Glutamatergic neuron (in vitro differentiated cells): ENCODE data around the gene CERS6. TPM values are rescaled to one million over a fixed set of nuclear protein-coding genes. Genes with fewer than 3 reads are reported as not detected.

Experiments
- DNase-seq: peaks from one replicate; pipeline ENCODE4 v3.0.0; 2022
- H3K27ac Mint-ChIP-seq: one replicate; pipeline ENCODE4 v1.8.0; 2020; ENCODE audit warnings: mild to moderate bottlenecking, mixed read lengths, inconsistent platforms; ENCODE audit not compliant: unreplicated experiment
- H3K27me3 Mint-ChIP-seq: one replicate; pipeline ENCODE4 v1.8.0; 2020; ENCODE audit warnings: mild to moderate bottlenecking, moderate library complexity, mixed read lengths, inconsistent platforms; ENCODE audit not compliant: unreplicated experiment
- H3K36me3 Mint-ChIP-seq: one replicate; pipeline ENCODE4 v1.8.0; 2020; ENCODE audit warnings: mild to moderate bottlenecking, mixed read lengths, inconsistent platforms; ENCODE audit not compliant: unreplicated experiment
- H3K4me1 Mint-ChIP-seq: one replicate; pipeline ENCODE4 v1.8.0; 2020; ENCODE audit warnings: mild to moderate bottlenecking, low read depth, mixed read lengths, inconsistent platforms; ENCODE audit not compliant: unreplicated experiment
- H3K4me3 Mint-ChIP-seq: one replicate; pipeline ENCODE4 v1.8.0; 2020; ENCODE audit warnings: mild to moderate bottlenecking, mixed read lengths, inconsistent platforms; ENCODE audit not compliant: unreplicated experiment
- H3K9me3 Mint-ChIP-seq: one replicate; pipeline ENCODE4 v1.8.0; 2020; ENCODE audit warnings: mild to moderate bottlenecking, moderate library complexity, mixed read lengths, inconsistent platforms; ENCODE audit not compliant: unreplicated experiment
- total RNA-seq: library from RNA; stranded (reverse); fragmentation: NEBNext Ultra II Directional; extraction: Animal tissue kit (Norgen Biotek cat#: 25700); gene quantifications from one replicate; pipeline ENCODE4 v1.2.1, GENCODE V29; 2021; ENCODE audit not compliant: unreplicated experiment
- TF ChIP-seq, protein P1 (sequence below): fragments of 200-600 bp; sonication (generic); IDR thresholded peaks from one replicate; pipeline ENCODE4 v1.5.0; 2021; ENCODE audit not compliant: partially characterized antibody, unreplicated experiment

The CERS6 gene
- total RNA-seq, 1 donor from 2014 or later = 143 TPM

DNA sequence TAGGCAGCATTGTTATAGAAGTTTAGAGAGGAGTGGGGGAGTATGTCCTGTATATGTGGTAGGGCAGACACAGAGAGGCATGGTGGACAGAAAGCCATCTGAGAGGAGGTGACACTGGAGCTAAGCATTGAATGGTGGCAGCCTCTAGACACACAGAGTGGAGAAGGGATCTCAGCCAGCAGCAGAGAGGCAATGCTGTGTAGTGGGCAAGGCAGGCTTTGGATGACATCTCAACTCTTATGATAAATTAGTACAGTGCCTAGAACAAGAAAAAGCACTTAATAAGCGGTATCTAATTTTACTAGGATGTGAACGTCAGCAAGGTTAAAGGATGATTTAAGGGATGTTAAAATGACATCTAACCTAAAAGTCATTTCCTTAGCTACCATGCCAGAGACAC, 22.5 kb upstream of the CERS6 start:
- peaks cover 42% of the 10 kb centered on the region for H3K4me1 Mint-ChIP-seq
- no peak for DNase-seq
- H3K27ac Mint-ChIP-seq = no peak overlapping the region
- H3K4me3 Mint-ChIP-seq = no peak overlapping the region
- H3K36me3 Mint-ChIP-seq = peaks cover 5% of the 10 kb centered on the region
- TF ChIP-seq, protein P1, sequence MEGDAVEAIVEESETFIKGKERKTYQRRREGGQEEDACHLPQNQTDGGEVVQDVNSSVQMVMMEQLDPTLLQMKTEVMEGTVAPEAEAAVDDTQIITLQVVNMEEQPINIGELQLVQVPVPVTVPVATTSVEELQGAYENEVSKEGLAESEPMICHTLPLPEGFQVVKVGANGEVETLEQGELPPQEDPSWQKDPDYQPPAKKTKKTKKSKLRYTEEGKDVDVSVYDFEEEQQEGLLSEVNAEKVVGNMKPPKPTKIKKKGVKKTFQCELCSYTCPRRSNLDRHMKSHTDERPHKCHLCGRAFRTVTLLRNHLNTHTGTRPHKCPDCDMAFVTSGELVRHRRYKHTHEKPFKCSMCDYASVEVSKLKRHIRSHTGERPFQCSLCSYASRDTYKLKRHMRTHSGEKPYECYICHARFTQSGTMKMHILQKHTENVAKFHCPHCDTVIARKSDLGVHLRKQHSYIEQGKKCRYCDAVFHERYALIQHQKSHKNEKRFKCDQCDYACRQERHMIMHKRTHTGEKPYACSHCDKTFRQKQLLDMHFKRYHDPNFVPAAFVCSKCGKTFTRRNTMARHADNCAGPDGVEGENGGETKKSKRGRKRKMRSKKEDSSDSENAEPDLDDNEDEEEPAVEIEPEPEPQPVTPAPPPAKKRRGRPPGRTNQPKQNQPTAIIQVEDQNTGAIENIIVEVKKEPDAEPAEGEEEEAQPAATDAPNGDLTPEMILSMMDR = no peak
- H3K9me3 Mint-ChIP-seq = peaks cover 1% of the 10 kb centered on the region
- peaks cover 4% of the 10 kb centered on the region for H3K27me3 Mint-ChIP-seq

DNA sequence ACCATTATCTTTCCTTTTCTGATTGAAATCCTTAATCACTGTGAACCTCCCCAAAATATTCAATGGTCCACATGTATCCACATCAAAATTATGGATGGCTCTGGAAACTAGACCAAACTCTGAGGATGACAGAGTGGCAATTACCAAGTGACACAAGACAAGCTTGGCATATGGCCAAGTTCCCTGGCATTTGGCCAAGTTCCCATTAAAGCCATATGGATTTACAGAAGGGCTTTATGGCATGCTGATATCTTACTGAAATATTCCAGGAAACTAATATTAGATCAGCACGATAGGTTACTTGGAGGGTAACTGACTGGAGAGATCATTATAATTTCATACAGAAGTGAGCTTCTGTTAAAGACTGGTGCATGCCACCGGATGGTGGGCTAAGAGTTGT, 21.9 kb upstream of the CERS6 start:
- H3K27ac Mint-ChIP-seq = peak overlapping the region; percentile 11
- H3K9me3 Mint-ChIP-seq = peaks cover 1% of the 10 kb centered on the region
- TF ChIP-seq, protein P1 = no peak
- DNase-seq = peak; percentile 53
- H3K4me1 Mint-ChIP-seq = peaks cover 42% of the 10 kb centered on the region
- H3K27me3 Mint-ChIP-seq = peaks cover 4% of the 10 kb centered on the region
- H3K36me3 Mint-ChIP-seq = peaks cover 5% of the 10 kb centered on the region
- peak overlapping the region; percentile 27 for H3K4me3 Mint-ChIP-seq

DNA sequence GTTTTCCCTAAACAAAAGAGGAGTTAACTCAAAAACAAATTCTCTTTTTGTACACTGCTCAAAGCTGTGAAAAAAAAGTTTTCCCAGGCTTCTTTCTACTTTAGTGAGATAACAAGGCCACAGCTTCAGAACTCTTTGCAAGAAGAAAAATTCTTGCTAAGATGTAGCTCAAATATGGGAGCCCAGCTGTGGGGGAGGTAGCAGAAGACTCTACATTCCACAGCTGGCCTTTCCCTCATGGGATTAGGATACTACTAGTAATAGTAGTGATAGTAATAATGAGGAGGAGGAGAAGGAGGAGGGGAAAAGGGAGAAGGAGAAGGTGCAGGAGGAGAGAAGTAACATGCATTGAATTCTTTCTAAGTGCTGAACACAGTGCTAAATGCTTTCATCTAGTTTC, 19.2 kb upstream of the CERS6 start:
- H3K9me3 Mint-ChIP-seq = peaks cover 3% of the 10 kb centered on the region
- DNase-seq = no peak
- peaks cover 4% of the 10 kb centered on the region for H3K27me3 Mint-ChIP-seq
- H3K27ac Mint-ChIP-seq = no peak overlapping the region
- H3K4me3 Mint-ChIP-seq = no peak overlapping the region
- H3K4me1 Mint-ChIP-seq = peaks cover 28% of the 10 kb centered on the region
- TF ChIP-seq, protein P1 = no peak
- peaks cover 5% of the 10 kb centered on the region for H3K36me3 Mint-ChIP-seq

DNA sequence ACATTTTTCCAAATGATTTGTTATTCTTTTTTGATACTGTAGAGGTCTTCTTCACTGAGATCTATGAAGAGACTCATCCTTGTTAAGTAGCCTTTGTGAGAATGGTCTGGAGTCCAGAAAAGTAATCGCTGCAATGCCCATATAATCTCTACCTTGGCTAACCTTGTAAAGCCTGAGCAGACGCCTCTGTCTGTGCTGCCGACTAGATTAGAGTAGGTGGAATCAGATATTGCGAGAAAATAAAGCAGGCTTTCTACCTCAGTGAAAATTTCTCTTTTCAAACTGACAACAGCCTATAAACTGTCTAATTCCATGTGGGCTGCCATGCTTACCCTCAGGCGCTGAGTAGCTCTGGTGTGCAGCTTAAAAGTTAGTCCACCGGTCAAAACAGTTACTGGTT, 17.5 kb upstream of the CERS6 start:
- TF ChIP-seq, protein P1 = no peak
- H3K27ac Mint-ChIP-seq = no peak overlapping the region
- DNase-seq = no peak
- peaks cover 5% of the 10 kb centered on the region for H3K36me3 Mint-ChIP-seq
- H3K27me3 Mint-ChIP-seq = peaks cover 4% of the 10 kb centered on the region
- no peak overlapping the region for H3K4me3 Mint-ChIP-seq
- peaks cover 14% of the 10 kb centered on the region for H3K4me1 Mint-ChIP-seq
- H3K9me3 Mint-ChIP-seq = peaks cover 3% of the 10 kb centered on the region

DNA sequence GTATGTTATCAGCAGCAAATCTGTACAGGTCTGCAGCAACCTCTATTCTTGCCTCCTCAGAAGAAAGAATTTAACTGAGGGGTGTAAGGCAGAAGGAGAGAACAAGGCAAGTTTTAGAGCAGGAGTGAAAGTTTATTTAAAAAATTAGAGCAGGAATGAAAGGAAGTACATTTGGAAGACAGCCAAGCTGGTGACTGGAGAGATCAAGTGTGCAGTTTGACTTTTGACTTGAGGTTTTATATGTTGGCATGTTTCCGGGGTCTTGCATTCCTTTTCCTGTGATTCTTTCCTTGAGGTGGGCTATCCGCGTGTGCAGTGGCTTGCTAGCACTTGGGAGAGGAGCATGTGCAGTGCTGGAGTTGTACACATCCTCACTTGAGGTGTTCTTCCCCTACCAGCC, 16.5 kb upstream of the CERS6 start:
- DNase-seq = no peak
- Mint-ChIP-seq H3K27me3 (peaks cover 4% of the 10 kb centered on the region), H3K4me1 (peaks cover 7% of the 10 kb centered on the region), H3K36me3 (peaks cover 5% of the 10 kb centered on the region), H3K27ac (no peak overlapping the region), H3K4me3 (no peak overlapping the region), H3K9me3 (peaks cover 3% of the 10 kb centered on the region)
- TF ChIP-seq, protein P1 = no peak
